ENCODE results near the gene NECTIN3.

DNA sequence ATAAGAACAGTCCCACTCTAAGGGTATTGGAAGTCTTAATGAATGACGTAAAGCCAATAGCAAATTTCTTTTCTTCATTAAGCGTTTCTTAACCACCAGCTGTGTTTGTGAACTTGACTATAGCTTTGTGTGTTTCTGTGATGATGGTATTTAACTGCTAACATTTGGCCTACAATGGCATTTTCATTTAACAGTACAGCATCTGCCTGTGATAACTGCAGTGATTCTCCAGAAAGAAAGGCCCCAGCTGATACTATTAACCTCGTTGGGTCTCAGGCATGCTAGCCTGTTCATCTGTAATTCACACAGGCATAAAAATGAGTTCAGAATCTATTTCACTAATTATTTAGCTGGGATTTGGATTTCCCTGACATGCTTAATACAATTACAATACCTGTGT lies 121.9 kb downstream of the NECTIN3 start:
- TF ChIP-seq, protein P1, sequence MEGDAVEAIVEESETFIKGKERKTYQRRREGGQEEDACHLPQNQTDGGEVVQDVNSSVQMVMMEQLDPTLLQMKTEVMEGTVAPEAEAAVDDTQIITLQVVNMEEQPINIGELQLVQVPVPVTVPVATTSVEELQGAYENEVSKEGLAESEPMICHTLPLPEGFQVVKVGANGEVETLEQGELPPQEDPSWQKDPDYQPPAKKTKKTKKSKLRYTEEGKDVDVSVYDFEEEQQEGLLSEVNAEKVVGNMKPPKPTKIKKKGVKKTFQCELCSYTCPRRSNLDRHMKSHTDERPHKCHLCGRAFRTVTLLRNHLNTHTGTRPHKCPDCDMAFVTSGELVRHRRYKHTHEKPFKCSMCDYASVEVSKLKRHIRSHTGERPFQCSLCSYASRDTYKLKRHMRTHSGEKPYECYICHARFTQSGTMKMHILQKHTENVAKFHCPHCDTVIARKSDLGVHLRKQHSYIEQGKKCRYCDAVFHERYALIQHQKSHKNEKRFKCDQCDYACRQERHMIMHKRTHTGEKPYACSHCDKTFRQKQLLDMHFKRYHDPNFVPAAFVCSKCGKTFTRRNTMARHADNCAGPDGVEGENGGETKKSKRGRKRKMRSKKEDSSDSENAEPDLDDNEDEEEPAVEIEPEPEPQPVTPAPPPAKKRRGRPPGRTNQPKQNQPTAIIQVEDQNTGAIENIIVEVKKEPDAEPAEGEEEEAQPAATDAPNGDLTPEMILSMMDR (IDR thresholded peaks at IDR 0.05) = no peak
- TF ChIP-seq POLR2AphosphoS5 (IDR thresholded peaks at IDR 0.05) = no peak
- no peak for TF ChIP-seq POLR2A (IDR thresholded peaks at IDR 0.05)

Measured in prostate gland (tissue), 2 donors.